ENCODE results near the gene LRP8. TPM values are rescaled to one million over a fixed set of nuclear protein-coding genes. Genes with fewer than 3 reads are reported as not detected.
A peak's percentile ranks its signal among the peaks of the same experiment; 100 is the strongest.

LRP8 gene
- total RNA-seq, 4 donors from 2014 or later = 0.36 to 4.2 (median 1.4) TPM

GRCh38 chr1:53197291-53198200 is 130.3 kb downstream of the LRP8 start:
- Histone ChIP-seq H3K27me3 (no peaks in the 10 kb centered on the region), H3K4me1 (peaks cover 27 to 30% of the 10 kb centered on the region in 2 donors), H3K4me3 (peak overlapping the region; percentile 83 to 94 (median 88)), H3K27ac (peak overlapping the region; percentile 88 to 98 (median 96)), H3K9me3 (no peaks in the 10 kb centered on the region), H3K36me3 (peaks cover 0 to 6% of the 10 kb centered on the region in 2 donors)
- in situ Hi-C loops (cut with MboI; ENCODE audit: low sequenced_read_pairs in 4 of 4) = loop anchor here in 3 of 4 donors (25.0 kb wide), 2 partner anchors 285 to 485 kb away; partner anchors contain the start of gene ECHDC2 (in 2 of the 3)
- intact Hi-C loops (cut with DNase I; ENCODE audit: low total_unique reads) = loop anchor here (2.0 to 5.0 kb wide), 2 partner anchors 41 to 750 kb away; partner anchors contain the start of genes IFT25, LRRC42 and MAGOH
- TF ChIP-seq, protein P1, sequence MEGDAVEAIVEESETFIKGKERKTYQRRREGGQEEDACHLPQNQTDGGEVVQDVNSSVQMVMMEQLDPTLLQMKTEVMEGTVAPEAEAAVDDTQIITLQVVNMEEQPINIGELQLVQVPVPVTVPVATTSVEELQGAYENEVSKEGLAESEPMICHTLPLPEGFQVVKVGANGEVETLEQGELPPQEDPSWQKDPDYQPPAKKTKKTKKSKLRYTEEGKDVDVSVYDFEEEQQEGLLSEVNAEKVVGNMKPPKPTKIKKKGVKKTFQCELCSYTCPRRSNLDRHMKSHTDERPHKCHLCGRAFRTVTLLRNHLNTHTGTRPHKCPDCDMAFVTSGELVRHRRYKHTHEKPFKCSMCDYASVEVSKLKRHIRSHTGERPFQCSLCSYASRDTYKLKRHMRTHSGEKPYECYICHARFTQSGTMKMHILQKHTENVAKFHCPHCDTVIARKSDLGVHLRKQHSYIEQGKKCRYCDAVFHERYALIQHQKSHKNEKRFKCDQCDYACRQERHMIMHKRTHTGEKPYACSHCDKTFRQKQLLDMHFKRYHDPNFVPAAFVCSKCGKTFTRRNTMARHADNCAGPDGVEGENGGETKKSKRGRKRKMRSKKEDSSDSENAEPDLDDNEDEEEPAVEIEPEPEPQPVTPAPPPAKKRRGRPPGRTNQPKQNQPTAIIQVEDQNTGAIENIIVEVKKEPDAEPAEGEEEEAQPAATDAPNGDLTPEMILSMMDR (IDR thresholded peaks at IDR 0.05 in 4 of 5, conservative IDR thresholded peaks at IDR 0.05 in 1 of 5) = no peak
- no peak for TF ChIP-seq POLR2A (IDR thresholded peaks at IDR 0.05)
- DNase-seq (no peak), ATAC-seq (peak; percentile 23 to 36)

DNA sequence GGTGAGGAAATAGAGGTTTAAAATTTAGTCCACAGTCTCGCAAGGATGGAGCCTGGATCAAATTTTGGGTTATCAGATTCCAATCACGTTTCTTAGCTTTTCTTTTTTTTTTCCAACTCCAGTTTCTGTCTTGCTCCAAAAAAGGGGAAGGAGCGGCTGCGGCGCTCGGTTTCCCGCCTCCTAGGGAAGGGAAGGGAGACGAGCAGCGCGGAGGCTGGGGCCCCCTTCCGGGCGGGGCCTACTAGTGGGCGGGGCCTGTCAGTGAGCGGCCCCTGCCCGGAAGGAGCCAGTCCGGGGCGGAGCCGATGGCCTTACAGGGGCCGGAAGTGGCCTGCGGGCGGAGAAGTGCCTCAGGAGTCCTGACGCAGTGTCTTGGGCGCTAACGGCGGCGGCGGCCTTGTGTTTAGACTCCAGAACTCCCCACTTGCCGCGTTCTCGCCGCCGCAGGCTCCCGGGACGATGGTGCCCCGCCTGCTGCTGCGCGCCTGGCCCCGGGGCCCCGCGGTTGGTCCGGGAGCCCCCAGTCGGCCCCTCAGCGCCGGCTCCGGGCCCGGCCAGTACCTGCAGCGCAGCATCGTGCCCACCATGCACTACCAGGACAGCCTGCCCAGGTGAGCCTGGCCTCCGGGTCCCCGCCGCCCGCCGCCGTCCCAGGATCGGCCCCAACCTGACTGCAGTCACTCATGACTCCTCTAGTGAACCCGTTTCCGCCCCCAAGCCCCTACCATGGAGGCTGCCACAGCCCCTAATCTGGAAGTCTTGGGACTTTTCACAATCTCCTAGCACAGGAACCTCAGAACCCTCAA is 131.2 kb downstream of the LRP8 start, which contains the start of gene CPT2:
TSS of gene CPT2 (plus strand) at position 340 of the 806 bp plus-strand sequence. CDS start at position 460, 120 bp downstream.
- H3K9me3 ChIP-seq = no peaks in the 10 kb centered on the region
- in situ Hi-C loops (cut with MboI; ENCODE audit: low sequenced_read_pairs in 4 of 4) = loop anchor here in 3 of 4 donors (25.0 kb wide), 2 partner anchors 284 to 484 kb away; partner anchors contain the start of gene ECHDC2 (in 2 of the 3)
- DNase-seq = peak; percentile 83 to 90
- H3K4me1 ChIP-seq = peaks cover 27 to 30% of the 10 kb centered on the region in 2 donors
- peak; percentile 90 to 94 for ATAC-seq
- H3K27ac ChIP-seq = peak within 1 kb of the TSS; percentile 88 to 98 (median 96)
- H3K4me3 ChIP-seq = peak within 1 kb of the TSS; percentile 83 to 94 (median 88)
- intact Hi-C loops (cut with DNase I; ENCODE audit: low total_unique reads) = loop anchor here (1.0 to 5.0 kb wide), 3 partner anchors 24 to 751 kb away; partner anchors contain the start of genes CZIB, IFT25, LRRC42 and MAGOH
- TF ChIP-seq POLR2A (IDR thresholded peaks at IDR 0.05) = peak; percentile 91 to 98
- TF ChIP-seq, protein P1 (IDR thresholded peaks at IDR 0.05 in 4 of 5, conservative IDR thresholded peaks at IDR 0.05 in 1 of 5) = peak in 2 of 5 experiments; percentile 21 to 35
- no peaks in the 10 kb centered on the region for H3K36me3 ChIP-seq
- H3K27me3 ChIP-seq = no peaks in the 10 kb centered on the region

DNA sequence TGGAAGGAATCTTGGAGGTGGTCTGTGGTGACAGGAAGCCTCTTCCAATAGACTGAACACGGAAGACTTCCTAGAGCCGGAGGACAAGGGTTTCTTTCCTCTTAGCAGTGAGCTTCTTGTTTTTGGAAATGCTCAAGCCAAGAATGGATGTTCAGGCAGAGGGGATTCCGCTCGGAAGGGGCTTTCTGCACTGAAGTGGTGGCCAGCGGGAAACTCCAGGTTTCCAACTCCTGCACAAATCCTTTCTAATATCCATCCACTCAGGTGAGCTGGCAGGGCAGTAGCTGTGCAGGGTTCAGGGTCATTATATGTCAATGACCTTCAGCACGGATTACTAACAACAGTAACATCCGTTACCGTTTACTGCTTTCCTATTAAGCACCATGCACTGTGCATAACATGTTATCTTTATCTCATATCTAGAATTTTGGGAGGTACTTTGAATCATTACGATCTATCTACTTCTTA is 131.8 kb downstream of the LRP8 start:
- H3K4me3 ChIP-seq = peak overlapping the region; percentile 83 to 94 (median 88)
- in situ Hi-C loops (cut with MboI; ENCODE audit: low sequenced_read_pairs in 4 of 4) (loop anchor here in 3 of 4 donors (25.0 kb wide), 2 partner anchors 284 to 484 kb away; partner anchors contain the start of gene ECHDC2 (in 2 of the 3)), intact Hi-C loops (cut with DNase I; ENCODE audit: low total_unique reads) (loop anchor here (1.0 to 5.0 kb wide), 3 partner anchors 24 to 751 kb away; partner anchors contain the start of genes CZIB, IFT25, LRRC42 and MAGOH)
- peak overlapping the region; percentile 88 to 98 (median 96) for H3K27ac ChIP-seq
- H3K9me3 ChIP-seq = no peaks in the 10 kb centered on the region
- TF ChIP-seq POLR2A (IDR thresholded peaks at IDR 0.05) = no peak
- TF ChIP-seq, protein P1 (IDR thresholded peaks at IDR 0.05 in 4 of 5, conservative IDR thresholded peaks at IDR 0.05 in 1 of 5) = no peak
- H3K36me3 ChIP-seq = no peaks in the 10 kb centered on the region
- DNase-seq (no peak), ATAC-seq (peak in 1 of 2 donors; percentile 25)
- no peaks in the 10 kb centered on the region for H3K27me3 ChIP-seq
- H3K4me1 ChIP-seq = peaks cover 27 to 30% of the 10 kb centered on the region in 2 donors
